Measurements from ENCODE around the gene NCOA1.

DNA sequence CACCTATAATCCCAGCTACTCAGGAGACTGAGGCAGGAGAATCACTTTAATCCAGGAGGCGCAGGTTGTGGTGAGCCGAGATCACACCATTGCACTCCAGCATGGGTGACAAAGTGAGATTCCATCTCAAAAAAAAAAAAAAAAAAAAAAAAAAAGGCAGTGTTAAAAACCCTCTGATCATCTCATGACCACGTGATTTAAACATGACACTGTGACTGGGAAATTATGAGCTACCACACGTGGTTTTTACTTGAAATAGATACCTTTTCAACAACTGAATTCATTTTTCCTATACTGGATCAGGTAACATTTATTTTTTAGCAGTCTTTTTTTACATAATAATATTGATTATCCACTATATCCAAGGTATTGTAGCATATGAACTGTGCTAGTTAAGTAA is 199.5 kb downstream of the NCOA1 start:
- TF ChIP-seq, protein P1, sequence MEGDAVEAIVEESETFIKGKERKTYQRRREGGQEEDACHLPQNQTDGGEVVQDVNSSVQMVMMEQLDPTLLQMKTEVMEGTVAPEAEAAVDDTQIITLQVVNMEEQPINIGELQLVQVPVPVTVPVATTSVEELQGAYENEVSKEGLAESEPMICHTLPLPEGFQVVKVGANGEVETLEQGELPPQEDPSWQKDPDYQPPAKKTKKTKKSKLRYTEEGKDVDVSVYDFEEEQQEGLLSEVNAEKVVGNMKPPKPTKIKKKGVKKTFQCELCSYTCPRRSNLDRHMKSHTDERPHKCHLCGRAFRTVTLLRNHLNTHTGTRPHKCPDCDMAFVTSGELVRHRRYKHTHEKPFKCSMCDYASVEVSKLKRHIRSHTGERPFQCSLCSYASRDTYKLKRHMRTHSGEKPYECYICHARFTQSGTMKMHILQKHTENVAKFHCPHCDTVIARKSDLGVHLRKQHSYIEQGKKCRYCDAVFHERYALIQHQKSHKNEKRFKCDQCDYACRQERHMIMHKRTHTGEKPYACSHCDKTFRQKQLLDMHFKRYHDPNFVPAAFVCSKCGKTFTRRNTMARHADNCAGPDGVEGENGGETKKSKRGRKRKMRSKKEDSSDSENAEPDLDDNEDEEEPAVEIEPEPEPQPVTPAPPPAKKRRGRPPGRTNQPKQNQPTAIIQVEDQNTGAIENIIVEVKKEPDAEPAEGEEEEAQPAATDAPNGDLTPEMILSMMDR (IDR thresholded peaks at IDR 0.05; ENCODE audit: poor library complexity): no peak
- TF ChIP-seq EZH2phosphoT487 (IDR thresholded peaks at IDR 0.05; ENCODE audit: low read depth, severe bottlenecking, unreplicated experiment) (no peak), EZH2 (IDR thresholded peaks at IDR 0.05; ENCODE audit: borderline replicate concordance) (no peak)
